Peyer's patch (tissue), 4 donors: ENCODE results near the gene DOCK11. TPM values are rescaled to one million over a fixed set of nuclear protein-coding genes. Genes with fewer than 3 reads are reported as not detected.

ENCODE experiments used
- DNase-seq, 3 donors: peaks; one replicate each; pipeline ENCODE4 v3.0.0-alpha.2; 2017 to 2019
- H3K27ac ChIP-seq, 4 donors: fragments of 200-600 bp; sonication (generic); one replicate each; pipeline ENCODE4 v1.5.1; 2016 to 2019
- H3K27me3 ChIP-seq, 2 donors: fragments of 200-600 bp; sonication (generic); one replicate each; pipeline ENCODE4 v1.5.1; 2019
- H3K36me3 ChIP-seq, 3 donors: fragments of 200-600 bp; sonication (generic); one replicate each; pipeline ENCODE4 v1.5.1; 2016 to 2019
- H3K4me1 ChIP-seq, 4 donors: fragments of 200-600 bp; sonication (generic); one replicate each; pipeline ENCODE4 v1.5.1; 2016 to 2019
- H3K4me3 ChIP-seq, 4 donors: fragments of 200-600 bp; sonication (generic); 1 replicate in 3 of 4; 2 replicates in 1 of 4; pipeline ENCODE4 v1.5.1; 2016 to 2019; ENCODE audit warnings: mild to moderate bottlenecking in 1 of 4
- H3K9me3 ChIP-seq, 4 donors: fragments of 200-600 bp; sonication (generic); one replicate each; pipeline ENCODE4 v1.5.1; 2016 to 2019; ENCODE audit warnings: mild to moderate bottlenecking in 1 of 4
- POLR2A ChIP-seq, 2 donors: fragments of 450-650 bp; IDR thresholded peaks; one replicate each; pipeline ENCODE4 v1.5.1; 2017; ENCODE audit warnings: antibody characterized with exemption in 2 of 2, mild to moderate bottlenecking in 2 of 2, moderate library complexity in 2 of 2
- total RNA-seq, 4 donors: library from RNA; depleted of rRNA; stranded (reverse); fragments of >200 nt; gene quantifications; one replicate each; pipeline ENCODE4 v1.1.0, GENCODE V29; 2016
- TF ChIP-seq, protein P1 (sequence below), 6 experiments: fragments of 450-650 bp in 4 of 6; fragments of 200-600 bp in 2 of 6; sonication (generic) in 1 of 6; IDR thresholded peaks; one replicate each; pipeline ENCODE4 v1.5.1; 2017 to 2019; ENCODE audit warnings: antibody characterized with exemption in 6 of 6, mild to moderate bottlenecking in 3 of 6, moderate library complexity in 1 of 6

The DOCK11 gene
- total RNA-seq, 4 donors from 2014 or later, result 5.6 to 34.7 (median 10.4) TPM

DNA sequence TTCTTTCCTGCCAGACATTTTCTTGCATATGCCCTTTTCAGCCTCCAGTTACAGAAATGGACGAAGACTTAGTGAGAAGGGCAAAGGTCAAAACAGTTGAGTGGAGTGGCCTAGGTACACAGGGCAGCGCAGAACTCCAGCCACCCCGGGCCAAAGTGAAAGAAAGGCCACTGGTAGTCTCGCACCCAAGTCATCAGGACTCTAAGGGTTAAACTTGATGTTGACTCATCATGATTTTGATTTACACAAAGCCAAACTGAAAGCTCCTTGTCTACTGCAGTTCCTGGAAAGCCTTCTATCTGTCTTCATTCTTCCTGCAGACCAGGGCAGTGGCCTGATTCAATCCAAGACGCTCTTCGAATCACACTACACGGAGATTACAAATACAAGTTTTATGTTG lies 229.2 kb downstream of the DOCK11 start:
- no peak for TF ChIP-seq POLR2A (IDR thresholded peaks at IDR 0.05)
- TF ChIP-seq, protein P1, sequence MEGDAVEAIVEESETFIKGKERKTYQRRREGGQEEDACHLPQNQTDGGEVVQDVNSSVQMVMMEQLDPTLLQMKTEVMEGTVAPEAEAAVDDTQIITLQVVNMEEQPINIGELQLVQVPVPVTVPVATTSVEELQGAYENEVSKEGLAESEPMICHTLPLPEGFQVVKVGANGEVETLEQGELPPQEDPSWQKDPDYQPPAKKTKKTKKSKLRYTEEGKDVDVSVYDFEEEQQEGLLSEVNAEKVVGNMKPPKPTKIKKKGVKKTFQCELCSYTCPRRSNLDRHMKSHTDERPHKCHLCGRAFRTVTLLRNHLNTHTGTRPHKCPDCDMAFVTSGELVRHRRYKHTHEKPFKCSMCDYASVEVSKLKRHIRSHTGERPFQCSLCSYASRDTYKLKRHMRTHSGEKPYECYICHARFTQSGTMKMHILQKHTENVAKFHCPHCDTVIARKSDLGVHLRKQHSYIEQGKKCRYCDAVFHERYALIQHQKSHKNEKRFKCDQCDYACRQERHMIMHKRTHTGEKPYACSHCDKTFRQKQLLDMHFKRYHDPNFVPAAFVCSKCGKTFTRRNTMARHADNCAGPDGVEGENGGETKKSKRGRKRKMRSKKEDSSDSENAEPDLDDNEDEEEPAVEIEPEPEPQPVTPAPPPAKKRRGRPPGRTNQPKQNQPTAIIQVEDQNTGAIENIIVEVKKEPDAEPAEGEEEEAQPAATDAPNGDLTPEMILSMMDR (IDR thresholded peaks at IDR 0.05), result no peak
- no peaks in the 10 kb centered on the region for H3K27me3 ChIP-seq
- peaks cover 0 to 9% (median 0%) of the 10 kb centered on the region in 4 donors for H3K4me1 ChIP-seq
- peak in 1 of 3 donors; percentile 47 for DNase-seq
- H3K4me3 ChIP-seq, result no peak overlapping the region
- peak overlapping the region in 2 of 4 donors; percentile 55 to 99 for H3K27ac ChIP-seq
- no peaks in the 10 kb centered on the region for H3K36me3 ChIP-seq
- H3K9me3 ChIP-seq, result no peaks in the 10 kb centered on the region

DNA sequence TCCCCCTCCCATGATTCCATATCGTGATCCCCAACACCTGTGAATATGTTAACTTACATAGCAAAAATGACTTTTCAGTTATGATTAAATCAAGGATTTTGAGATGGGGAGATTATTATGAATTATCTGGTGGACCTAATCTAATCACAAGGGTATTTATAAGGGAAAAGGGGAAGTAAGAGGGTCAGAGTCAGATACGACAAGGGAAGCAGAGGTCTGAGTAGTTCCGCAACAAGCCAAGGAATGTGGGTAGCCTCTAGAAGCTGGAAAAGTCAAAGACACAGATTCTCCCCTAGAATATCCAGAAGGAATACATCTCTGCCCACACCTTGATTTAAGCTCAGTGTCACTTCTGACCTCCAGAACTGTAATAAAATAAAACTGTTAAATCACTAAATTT lies 230.8 kb downstream of the DOCK11 start:
- no peaks in the 10 kb centered on the region for H3K27me3 ChIP-seq
- H3K9me3 ChIP-seq, result no peaks in the 10 kb centered on the region
- no peak for DNase-seq
- no peaks in the 10 kb centered on the region for H3K36me3 ChIP-seq
- H3K27ac ChIP-seq, result peak overlapping the region; percentile 36 to 99 (median 87)
- H3K4me3 ChIP-seq, result peak overlapping the region in 2 of 4 donors; percentile 81 to 86
- TF ChIP-seq, protein P1 (IDR thresholded peaks at IDR 0.05), result no peak
- no peak for TF ChIP-seq POLR2A (IDR thresholded peaks at IDR 0.05)
- peaks cover 0 to 9% (median 0%) of the 10 kb centered on the region in 4 donors for H3K4me1 ChIP-seq

DNA sequence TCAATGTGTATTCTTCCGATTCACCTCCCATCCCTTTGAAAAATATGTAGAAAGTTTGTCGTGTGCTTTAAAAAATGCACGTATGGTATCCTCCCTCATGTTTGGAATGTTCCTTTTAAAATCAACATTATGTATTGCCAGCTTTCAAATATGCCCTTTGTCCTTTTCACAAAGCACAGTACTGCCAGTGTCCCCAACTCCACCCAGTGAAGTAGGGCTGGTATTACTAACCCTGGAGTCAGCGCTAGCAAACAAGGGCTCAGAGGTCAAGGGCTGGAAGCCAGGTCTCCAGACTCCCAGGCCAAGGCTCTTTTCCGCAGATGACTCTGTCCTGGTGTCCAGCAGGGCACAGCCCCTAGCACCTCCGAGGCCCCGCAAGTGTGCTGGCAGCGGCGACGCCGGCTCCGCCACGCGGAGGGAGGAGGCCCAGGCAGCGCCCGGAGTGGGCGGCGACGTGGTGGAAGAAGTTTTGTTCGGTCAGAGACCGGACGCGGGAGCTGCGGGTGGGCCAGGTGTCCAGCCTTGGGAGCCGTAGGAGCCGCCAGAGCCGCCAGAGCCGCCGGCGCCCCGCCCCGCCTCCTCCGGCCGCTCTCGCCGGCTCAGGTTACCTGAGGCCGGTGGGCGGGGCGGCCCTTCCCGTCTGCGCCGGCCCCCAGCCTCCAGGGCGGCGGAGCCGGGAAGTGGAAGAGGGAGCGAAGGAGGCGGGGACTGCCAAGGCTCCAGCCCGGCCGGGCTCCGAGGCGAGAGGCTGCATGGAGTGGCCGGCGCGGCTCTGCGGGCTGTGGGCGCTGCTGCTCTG lies 231.5 kb downstream of the DOCK11 start, which contains the start of gene IL13RA1:
IL13RA1 (plus strand) TSS at position 720 of the 799 bp plus-strand sequence; CDS start at position 753, 33 bp downstream.
- no peaks in the 10 kb centered on the region for H3K9me3 ChIP-seq
- peak within 1 kb of the TSS; percentile 56 to 86 (median 71) for H3K4me3 ChIP-seq
- peaks cover 0 to 9% (median 0%) of the 10 kb centered on the region in 4 donors for H3K4me1 ChIP-seq
- peak; percentile 49 to 83 (median 81) for DNase-seq
- H3K27ac ChIP-seq, result peak within 1 kb of the TSS; percentile 79 to 99 (median 94)
- H3K36me3 ChIP-seq, result no peaks in the 10 kb centered on the region
- no peaks in the 10 kb centered on the region for H3K27me3 ChIP-seq
- TF ChIP-seq, protein P1 (IDR thresholded peaks at IDR 0.05), result no peak
- peak; percentile 35 to 50 for TF ChIP-seq POLR2A (IDR thresholded peaks at IDR 0.05)

DNA sequence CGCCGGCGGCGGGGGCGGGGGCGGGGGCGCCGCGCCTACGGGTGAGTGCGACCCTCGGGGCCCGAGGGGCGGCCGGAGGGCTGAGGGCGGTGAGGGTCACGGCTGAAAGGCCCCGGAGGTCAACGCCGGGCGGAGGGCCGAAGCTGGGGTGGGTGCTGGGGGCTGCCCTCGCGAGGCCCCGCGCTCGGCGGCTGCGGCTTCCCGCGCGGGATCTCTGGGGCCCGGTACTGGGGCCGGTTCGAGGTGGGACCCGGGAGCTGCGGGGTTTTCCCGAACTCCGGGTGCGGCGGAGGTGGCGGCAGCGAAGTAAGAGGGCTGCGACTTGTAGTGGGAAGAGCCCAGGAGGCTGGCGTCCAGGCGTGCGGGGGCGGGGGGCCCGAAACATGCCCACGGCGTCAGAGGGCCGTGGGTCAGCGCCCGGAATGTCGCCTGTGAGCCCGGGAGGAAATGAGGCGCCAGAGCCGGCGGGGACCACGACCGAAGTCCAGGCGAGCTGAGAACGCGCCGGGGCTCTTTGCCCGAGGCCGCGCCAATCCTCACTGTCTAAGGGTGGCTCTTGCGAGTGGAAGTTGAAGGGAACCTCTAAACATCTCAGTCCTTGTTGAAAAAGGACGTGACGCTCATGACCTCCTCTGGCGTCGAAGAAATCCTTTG lies 232.2 kb downstream of the DOCK11 start:
- Histone ChIP-seq H3K27ac (peak overlapping the region; percentile 79 to 99 (median 94)), H3K4me1 (peaks cover 0 to 9% (median 0%) of the 10 kb centered on the region in 4 donors), H3K4me3 (peak overlapping the region; percentile 56 to 86 (median 71)), H3K36me3 (no peaks in the 10 kb centered on the region), H3K9me3 (no peaks in the 10 kb centered on the region), H3K27me3 (no peaks in the 10 kb centered on the region)
- TF ChIP-seq POLR2A (IDR thresholded peaks at IDR 0.05), result peak in 1 of 2 donors; percentile 41
- TF ChIP-seq, protein P1 (IDR thresholded peaks at IDR 0.05), result no peak
- DNase-seq, result peak in 2 of 3 donors; percentile 60 to 75

DNA sequence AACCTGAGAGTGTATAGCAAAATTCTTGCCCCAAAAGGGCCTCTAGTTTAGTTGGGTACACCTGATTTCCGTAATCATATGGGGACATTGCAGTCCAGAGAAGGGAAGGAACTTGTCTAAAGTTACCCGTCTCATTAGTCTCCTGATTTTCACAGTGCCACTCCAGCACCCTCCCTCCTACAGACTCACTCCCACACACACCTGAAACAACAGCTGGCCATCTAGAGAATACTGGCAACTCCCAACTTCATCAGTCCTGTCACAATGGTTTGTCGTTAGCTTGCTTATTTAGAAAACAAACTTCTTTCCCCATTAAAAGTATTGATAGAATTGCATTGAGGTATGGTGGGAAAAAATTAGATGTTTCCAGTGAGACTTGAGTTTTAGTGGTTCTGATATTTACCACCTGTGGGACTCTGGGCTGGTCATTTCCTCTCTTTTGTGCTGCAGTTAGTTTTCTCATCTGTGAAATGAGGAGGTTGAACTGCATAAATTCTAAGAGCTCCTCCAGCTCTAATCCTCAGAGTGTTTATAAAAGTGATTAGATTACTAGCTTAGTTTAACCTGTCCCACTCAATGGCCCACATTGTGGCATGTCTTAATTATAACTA lies 233.5 kb downstream of the DOCK11 start:
- Histone ChIP-seq H3K4me3 (peak overlapping the region in 2 of 4 donors; percentile 81 to 86), H3K36me3 (no peaks in the 10 kb centered on the region), H3K9me3 (no peaks in the 10 kb centered on the region), H3K27ac (peak overlapping the region in 1 of 4 donors; percentile 79), H3K27me3 (no peaks in the 10 kb centered on the region), H3K4me1 (peaks cover 0 to 9% (median 0%) of the 10 kb centered on the region in 4 donors)
- TF ChIP-seq POLR2A (IDR thresholded peaks at IDR 0.05), result no peak
- TF ChIP-seq, protein P1 (IDR thresholded peaks at IDR 0.05), result no peak
- no peak for DNase-seq
